Bone marrow (tissue), 2 donors: ENCODE data around the gene GTPBP4.

Experiments
- DNase-seq, 2 donors: peaks; one replicate each; lab custom pipeline; 2025; lab: John Stamatoyannopoulos, UW

GTPBP4 gene

GRCh38 chr10:966466-967235 lies 21.6 kb upstream of the GTPBP4 start:
- DNase-seq: no peak

- DNase-seq: no peak
Measured at GRCh38 chr10:968546-969199, 19.6 kb upstream of the GTPBP4 start.

GRCh38 chr10:969473-970150 lies 18.6 kb upstream of the GTPBP4 start:
- no peak for DNase-seq

- DNase-seq: no peak
Measured at GRCh38 chr10:970311-971149, 17.7 kb upstream of the GTPBP4 start.

GRCh38 chr10:971150-971542 lies 17.1 kb upstream of the GTPBP4 start:
- DNase-seq: no peak

- no peak for DNase-seq
Measured at GRCh38 chr10:971613-972012, 16.6 kb upstream of the GTPBP4 start.

GRCh38 chr10:972763-973162 lies 15.5 kb upstream of the GTPBP4 start:
- no peak for DNase-seq

- no peak for DNase-seq
Measured at GRCh38 chr10:974038-974784, 14.0 kb upstream of the GTPBP4 start.

- no peak for DNase-seq
Measured at GRCh38 chr10:974785-975074, 13.5 kb upstream of the GTPBP4 start.

- DNase-seq: no peak
Measured at GRCh38 chr10:976316-976715, 11.9 kb upstream of the GTPBP4 start.

GRCh38 chr10:978826-979421 lies 9.3 kb upstream of the GTPBP4 start:
- DNase-seq: no peak

- DNase-seq: no peak
Measured at GRCh38 chr10:980468-981093, 7.7 kb upstream of the GTPBP4 start.

GRCh38 chr10:983401-983800 lies 4.8 kb upstream of the GTPBP4 start:
- no peak for DNase-seq

GRCh38 chr10:983971-984655 lies 4.1 kb upstream of the GTPBP4 start:
- DNase-seq: no peak

GRCh38 chr10:985361-985760 lies 2.9 kb upstream of the GTPBP4 start:
- DNase-seq: no peak

GRCh38 chr10:986137-986825 lies 2.0 kb upstream of the GTPBP4 start:
- DNase-seq: no peak

GRCh38 chr10:986881-987619 lies 1.2 kb upstream of the GTPBP4 start:
- no peak for DNase-seq

- no peak for DNase-seq
Measured at GRCh38 chr10:987620-987869, 689 bp upstream of the GTPBP4 start.
